GM08714 (cell line): ENCODE data around the gene PPP3CA.

ENCODE experiments used
- H3K4me3 ChIP-seq: fragments of 200-500 bp; sonication (Bioruptor generic); 2 replicates; pipeline ENCODE4 v1.5.1; 2014; ENCODE audit warnings: mild to moderate bottlenecking, low read length, inconsistent platforms
- ZNF274 ChIP-seq: IDR thresholded peaks from 2 replicates; pipeline ENCODE4 v1.6.1; 2012; ENCODE audit warnings: mild to moderate bottlenecking, low read depth, low read length

Gene PPP3CA

DNA sequence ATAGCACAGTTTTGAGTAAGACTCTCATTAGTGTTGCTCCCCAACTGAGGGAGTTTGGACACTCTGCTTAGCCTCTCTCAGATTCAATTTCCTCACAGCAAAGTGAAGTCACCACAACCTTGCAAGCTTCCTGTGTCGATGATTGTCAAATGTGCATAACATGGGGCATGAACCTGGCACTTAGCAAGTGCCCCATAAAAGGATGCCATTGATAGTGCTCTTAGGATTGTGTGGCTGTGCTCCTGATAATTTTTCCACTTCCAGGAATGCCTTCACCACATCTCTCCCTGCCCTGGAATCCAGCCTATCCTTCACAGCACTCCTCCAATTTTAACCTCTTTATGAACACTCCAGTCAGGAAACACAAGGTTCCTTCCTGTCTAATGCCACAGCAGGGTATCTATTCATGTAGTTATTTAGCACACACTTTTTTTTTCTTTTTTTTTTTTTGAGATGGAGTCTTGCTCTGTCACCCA is 309.4 kb downstream of the PPP3CA start:
- no peak for TF ChIP-seq ZNF274
- no peak overlapping the region for H3K4me3 ChIP-seq

DNA sequence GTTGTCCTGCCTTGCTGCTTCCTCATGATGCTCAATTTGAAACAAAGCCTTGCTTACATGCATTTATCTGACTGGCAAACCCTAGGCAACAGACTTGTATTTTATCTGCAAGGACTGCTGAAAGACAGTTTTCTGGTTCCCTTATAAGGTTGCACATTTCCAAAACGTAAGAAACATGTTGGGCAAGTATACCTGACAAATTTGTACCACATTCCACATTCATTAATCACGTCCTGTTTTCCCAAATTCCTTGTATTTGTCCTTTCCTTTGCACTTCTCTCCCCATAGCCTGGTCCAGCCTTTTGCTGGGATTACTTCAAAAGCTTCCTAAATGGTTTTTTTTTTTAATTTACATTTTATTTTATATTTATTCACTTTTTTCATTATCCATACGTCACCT is 310.1 kb downstream of the PPP3CA start:
- TF ChIP-seq ZNF274, result no peak
- no peak overlapping the region for H3K4me3 ChIP-seq

DNA sequence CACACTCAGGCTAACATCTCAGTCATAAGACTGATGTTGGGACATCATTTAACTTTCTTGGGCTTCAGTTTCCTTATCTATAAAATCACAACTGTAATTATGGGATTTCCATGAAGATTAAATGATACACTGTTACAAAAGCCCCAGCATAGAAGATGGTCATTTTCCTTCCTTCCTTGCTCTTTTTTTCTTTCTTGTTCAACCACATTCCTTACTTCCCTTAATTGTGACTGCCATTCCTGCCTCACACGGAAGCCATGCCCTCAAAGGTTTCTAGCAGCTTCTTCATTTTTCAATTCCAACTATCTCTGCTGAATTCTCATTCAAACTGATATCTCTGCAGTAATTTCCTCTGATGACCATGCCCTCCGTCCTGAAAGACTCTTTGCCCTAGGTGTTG is 311.8 kb downstream of the PPP3CA start:
- TF ChIP-seq ZNF274, result no peak
- H3K4me3 ChIP-seq, result no peak overlapping the region

DNA sequence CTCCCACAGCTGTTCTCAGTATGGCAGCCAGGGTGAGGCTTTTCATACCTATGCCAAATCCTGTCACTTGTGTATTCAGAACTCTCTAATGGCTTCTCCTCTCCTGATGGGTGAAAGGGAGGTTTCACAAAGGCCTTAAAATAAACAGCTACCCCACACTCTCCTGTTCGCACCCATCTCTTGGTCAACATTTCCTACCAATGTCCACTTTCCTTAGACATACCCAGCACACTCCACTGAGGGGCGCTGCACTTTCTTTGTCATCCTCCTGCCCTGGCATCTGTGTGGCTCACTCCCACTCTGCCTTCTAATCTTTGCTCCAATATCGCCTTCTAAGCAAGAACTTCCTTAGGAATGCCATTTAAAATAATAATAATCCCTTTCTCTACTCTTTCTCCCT is 313.3 kb downstream of the PPP3CA start:
- no peak for TF ChIP-seq ZNF274
- no peak overlapping the region for H3K4me3 ChIP-seq

DNA sequence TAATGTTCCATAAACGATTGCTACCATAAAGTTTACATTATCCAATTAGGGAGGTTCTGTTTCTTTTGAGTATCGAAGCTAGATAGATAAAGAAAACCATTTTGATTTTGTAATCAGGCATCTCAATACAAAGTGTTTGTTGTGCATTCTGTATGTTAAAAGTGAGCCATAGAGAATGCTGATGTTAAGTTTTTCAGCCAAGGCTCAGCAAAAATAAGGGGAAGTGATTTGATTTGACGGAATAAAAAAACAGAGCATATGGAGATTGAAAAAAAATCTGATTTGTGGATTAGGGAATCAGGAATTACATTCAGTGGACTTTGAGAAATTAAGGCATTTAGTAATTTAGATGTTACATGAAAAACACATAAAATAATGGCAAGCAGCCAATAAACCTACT is 314.8 kb downstream of the PPP3CA start:
- H3K4me3 ChIP-seq, result no peak overlapping the region
- TF ChIP-seq ZNF274, result no peak

DNA sequence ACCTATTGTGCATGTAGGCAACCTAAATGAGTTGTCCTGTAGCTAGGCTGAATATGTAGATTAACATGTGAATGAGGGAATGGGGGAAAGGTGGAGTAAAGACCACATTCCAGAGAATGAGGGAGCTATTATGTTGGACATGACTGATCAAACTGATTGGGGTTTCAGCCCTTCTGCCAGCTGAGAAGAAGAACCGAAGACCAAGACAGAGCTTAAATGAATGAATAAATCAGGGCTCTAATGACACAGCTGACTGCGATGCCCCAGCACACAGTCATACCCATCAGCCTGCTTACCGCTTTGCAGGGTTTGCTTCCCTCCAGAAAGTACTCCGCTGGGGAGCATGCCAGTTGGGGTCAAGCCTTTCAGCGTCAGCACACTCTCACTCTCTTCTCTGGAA is 315.4 kb downstream of the PPP3CA start:
- no peak overlapping the region for H3K4me3 ChIP-seq
- no peak for TF ChIP-seq ZNF274

DNA sequence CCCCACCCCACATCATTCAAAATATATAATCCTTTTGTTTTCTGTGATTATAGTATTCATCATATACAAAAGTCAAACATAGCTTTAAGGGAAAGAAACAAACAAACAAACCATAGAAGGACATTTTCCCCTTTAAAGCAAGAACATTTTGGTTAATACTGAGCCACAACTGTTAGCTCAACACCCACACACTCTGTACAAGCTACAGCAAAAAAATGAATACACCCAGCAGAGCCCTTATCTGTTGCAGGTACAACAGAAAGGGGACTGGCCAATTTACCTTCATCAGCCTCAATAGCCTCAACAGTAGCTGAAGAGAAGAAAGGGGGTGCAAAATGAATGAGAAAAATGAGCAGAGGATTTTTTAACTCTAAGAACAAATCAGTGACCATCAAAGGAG is 318.4 kb downstream of the PPP3CA start:
- H3K4me3 ChIP-seq, result no peak overlapping the region
- TF ChIP-seq ZNF274, result no peak

DNA sequence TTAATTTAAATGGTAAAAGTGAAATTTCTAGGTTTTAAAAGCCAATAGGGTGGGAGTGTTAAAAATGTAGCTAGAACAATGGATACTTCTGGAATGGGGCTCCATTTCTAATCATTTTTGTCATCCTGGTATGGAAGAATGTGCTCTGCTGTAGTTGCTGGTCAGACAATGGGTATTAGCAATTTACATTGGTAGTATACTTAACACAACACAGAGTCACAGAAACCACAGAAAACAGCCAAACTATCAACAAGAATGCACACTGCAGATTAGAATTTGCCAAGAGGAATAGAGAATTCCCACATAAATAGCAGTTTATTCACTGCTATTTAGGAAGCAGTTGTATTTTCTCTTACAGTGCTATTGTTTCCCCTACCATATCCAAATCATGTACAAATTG is 319.6 kb downstream of the PPP3CA start:
- no peak overlapping the region for H3K4me3 ChIP-seq
- TF ChIP-seq ZNF274, result no peak

DNA sequence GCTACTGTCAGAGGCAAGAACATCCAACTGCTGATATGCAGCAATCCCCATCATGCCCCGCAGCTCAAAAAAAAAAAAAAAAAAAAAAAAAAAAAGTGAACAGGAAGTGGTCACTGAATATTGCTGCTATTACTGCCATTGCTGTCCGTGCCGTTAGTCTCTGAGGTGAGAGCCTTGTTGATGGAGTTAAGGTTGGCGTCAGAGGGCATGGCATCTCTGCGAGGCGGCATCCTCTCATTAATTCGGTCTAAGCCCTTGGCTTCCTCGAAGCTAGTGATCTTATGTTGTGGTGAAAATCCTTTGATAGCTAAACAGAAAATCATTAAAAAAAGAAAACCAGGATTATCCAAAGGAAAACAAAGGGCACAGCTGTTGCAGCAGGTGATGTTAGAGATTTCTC is 321.6 kb downstream of the PPP3CA start:
- no peak overlapping the region for H3K4me3 ChIP-seq
- no peak for TF ChIP-seq ZNF274

DNA sequence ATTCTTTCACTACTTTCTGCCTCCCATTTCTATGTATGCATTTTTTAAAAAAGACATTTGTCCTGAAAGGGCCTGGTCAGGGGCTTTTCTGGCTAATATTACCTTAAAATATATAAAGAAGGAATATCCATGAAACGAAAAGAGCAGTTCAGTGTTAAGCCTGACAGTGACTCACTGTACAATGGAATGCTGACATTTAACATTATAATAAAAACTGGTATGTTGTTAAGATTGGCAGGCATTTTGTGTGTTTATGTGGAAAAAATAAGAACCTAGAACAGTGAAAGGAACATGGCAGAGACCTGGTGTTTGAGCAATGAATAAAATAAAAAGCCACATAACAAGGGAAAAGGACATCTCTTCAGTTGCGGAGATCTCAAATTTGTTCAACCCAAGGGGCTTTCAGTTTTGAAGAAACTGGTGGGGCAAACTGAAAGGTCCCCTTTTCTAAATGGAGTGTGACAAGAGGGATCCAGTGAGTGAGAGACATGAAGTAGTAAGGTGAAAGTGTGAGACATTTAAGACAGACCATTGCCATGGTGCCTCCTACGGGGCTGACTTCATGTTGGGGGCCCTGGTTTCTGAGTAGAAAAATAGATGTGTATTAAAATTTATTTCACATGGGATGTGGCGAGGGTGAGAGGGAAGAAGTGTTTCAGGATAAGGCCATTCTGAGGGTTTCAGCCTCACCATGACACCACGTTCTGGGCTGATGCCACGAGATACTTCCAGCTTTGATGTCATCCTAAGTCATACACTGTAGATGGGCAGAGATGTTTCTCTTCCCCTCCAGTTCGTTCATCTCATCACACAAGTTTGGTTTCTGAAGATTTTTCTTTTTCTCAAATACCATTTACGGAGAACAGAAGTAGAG is 324.9 kb downstream of the PPP3CA start:
- no peak overlapping the region for H3K4me3 ChIP-seq
- TF ChIP-seq ZNF274, result no peak

DNA sequence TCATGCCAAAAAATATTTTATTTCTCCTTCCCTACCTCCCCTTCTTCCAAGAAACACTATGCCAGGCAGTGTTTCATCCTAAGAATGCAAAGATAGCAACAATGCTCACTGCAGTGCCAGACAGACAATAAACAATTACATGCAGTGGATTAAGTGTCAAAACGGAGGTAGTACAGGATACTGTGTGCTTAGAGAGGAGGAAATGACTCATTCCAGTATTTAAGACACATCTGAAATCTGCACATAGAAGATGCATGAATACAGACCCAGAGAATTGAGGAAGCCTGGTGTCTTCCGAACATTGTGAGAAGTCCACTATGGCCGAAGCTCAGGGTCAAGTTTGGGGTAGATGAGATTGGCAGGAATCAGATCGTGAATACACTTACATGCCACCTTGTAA is 326.4 kb downstream of the PPP3CA start:
- no peak for TF ChIP-seq ZNF274
- no peak overlapping the region for H3K4me3 ChIP-seq

DNA sequence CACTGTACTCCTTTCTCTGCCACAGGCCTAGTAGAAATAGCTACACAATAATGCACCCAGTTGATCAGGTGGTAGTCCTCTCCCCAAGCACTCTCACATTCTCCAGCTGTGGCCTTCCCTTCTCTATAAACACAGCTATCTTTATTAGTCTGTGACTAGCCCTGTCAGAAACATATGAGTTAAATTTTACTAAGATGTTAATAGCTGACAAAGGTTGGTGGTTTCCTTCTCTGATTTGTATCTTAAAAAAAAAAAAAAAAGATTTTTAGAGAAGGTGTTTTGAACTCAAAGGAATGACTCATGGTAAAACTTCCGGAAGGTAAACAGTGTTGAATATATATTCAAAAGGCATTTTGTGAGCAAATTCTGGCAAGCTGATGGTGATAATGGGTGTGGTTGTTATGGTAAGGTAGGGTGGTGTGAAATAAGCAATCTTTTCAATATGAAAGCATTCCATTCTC is 327.4 kb downstream of the PPP3CA start:
- TF ChIP-seq ZNF274, result no peak

DNA sequence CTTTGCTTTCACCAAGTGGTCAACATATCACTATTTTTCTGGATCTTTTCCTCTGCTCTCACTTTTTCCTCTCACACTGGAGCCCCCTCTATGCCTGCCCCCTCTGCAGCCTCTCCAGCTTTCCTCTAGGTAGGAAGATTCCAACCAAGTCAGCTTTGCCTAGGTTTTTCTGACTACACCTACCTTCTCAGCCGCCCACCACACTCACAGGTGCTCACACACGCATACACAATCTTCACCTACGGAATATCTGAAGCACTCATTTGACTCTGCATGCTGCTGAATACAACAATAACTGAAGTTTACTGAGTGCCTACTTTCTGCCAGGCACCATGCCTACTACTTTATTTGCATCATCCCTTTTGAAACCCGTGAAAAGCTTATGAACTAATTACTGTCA is 328.0 kb downstream of the PPP3CA start:
- H3K4me3 ChIP-seq, result peak overlapping the region; percentile 36; the same call in 1 of the 2 replicates
- TF ChIP-seq ZNF274, result no peak

More for the DNA sequence above, 327.4 kb downstream of the PPP3CA start:
- no peak overlapping the region for H3K4me3 ChIP-seq

DNA sequence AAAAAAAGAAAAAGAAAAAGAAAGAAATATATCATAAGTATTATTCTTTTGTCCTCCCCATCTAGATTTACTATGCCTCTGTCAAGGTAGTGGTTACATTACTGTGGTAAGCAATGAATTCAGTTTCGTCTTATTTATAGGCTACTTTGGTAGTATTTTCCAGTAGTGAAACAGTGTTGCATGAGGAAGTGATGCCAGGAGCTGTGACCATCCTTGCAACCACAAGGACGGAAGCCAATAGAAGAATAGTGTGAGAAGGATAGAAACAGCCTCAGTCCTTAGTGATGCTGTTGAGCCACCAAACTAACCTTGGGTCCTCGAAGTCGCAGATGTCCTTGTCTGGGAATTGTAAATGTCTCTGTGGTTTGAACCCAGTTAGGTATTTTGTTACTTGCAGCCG is 328.5 kb downstream of the PPP3CA start:
- peak overlapping the region; percentile 36; the same call in 1 of the 2 replicates for H3K4me3 ChIP-seq
- no peak for TF ChIP-seq ZNF274

DNA sequence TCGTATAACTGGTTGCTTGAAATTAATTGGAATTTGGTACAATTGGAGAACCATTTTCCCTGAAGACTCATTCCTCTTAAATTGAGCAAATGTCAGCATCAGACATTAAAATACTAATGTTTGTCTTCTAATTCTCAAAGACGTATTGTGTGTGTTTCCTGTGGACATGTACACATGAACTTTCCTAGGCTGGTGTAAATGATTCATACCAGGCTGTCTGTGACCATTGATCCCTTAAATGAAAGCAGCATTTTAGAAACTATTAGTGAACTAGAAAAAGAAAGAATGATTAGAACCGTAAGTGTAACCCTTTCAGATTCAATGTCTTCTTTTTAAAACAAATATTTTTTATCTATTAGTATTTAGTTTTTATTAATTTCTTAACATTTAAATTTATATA is 332.9 kb downstream of the PPP3CA start:
- no peak overlapping the region for H3K4me3 ChIP-seq
- no peak for TF ChIP-seq ZNF274
